Measurements from ENCODE around the gene DIP2C.
"Not testable (repeated sequence)": the region's sequence is repeated elsewhere in the genome, so short reads cannot be mapped to it uniquely, and the experiment has no call there.

The DIP2C gene

DNA sequence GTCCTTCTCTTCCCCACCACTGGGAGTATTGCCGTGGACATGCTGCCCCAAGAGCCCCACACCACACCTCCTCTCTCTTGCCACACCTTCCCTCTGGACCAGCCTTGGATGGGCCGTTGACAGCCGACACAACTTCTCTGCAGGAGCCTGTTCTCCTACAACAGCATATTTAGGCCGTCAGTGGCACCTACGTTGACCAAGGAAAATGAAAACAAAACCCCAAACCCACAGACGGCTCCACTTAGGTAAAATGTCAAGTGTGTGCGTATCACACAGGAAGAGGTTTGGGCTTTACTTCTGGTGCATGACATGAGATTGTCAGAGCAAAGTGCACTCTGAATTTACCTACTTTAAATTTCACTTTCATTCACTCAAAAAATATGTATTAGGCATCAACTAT is 307.7 kb downstream of the DIP2C start:
- no peak for DNase-seq

DNA sequence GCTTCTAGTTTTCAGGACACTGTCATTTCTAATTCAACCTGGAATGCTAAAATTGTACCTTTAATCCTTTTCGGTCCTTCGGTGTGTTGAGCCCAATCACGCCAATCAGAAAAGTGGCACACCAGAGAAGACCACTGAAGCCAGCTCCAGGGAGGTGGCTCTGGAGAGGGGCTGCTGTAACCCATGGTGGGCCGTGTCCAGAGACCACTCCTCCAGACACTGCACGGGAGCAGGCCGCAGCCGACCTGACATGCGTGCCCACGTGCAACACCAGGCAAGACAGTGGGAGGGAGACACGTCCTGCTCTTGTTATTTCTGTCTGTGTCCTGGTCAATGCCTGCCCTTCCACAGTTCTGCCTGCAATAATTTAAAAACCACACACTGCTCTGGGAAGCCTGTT is 308.1 kb downstream of the DIP2C start:
- no peak for DNase-seq

DNA sequence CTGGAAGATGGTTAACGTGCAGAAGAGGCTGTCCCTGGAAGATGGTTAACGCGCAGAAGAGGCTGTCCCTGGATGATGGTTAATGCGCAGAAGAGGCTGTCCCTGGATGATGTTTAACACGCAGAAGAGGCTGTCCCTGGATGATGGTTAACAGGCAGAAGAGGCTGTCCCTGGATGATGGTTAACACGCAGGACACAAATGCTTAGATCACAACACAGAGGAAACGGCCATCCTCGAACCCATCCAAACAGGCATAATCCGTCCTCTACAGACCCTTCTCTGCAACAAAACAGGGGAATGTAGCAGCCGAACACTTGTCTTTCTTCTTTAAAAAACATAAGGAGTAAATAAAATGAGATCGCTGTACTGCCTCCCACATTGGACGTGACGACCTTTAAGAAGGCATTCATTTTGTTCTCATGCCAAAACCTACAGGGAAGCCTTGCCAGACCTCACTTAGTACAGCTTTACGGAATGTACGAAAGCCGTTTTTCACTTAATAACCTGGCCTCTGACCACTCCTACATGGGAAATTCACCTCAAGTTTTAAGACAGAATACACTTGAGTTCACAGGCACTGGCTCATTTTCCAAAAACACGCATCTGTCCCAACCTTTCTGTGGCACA is 309.0 kb downstream of the DIP2C start:
- no peak for DNase-seq

DNA sequence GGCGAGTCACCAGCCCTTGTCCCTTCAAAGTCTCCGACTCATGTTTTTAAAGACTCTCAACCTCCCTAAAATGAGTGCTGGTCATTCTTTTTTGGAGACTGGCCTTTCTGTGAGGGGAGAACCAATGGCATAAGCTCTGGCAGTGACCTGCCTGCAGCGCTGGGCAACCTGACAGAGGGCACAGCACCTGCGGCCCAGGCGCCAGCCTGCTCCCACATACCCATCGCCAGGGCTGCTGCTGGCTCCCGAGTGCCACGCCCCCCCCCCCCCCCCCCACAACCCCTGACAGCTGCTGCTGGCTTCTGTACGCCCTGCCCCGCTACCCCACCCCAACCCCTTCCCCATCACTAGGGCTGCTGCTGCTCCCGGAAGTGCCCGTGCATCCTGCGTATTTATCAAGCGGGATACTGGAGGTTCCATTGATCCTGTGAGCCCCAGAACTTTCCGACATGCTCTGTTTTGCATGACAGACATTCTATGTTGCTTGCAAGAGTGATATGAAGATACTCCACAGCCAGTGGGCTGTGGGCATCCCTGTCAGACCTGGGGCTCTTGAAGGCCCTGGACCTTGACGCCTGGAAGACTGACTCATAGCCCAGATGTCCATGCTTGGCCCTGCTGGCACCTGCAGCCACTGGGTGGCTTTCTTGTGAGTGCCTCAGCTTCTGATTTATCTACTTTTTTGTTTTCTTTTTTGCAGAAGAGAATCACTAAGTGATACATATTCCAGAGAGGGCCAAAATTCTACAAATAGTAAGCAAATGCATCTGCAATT is 310.4 kb downstream of the DIP2C start:
- no peak for DNase-seq

DNA sequence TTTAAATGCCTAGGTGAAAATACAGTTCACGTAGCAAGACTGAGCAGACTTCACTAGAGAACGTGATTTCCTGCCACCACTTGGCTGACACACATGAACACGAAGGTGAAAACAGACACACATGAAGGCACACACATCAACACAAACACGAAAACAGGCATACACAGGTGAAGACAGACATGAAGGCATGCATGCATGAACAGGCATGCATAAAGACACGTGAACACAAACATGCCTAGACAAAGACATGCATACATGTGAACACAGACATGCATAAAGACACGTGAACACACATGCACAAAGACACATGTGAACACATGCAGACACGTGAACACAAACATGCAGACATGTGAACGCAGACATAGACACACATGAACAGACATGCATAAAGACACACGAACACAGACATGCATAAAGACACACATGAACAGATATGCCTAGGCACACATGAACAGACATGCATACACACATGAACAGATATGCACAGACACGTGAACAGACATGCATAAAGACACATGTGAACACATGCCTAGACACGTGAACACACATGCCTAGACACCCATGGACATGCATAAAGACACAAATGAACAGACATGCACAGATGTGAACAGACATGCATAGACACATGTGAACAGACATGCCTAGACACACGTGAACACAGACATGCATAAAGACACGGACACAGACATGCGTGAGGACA is 311.1 kb downstream of the DIP2C start:
- no peak for DNase-seq

DNA sequence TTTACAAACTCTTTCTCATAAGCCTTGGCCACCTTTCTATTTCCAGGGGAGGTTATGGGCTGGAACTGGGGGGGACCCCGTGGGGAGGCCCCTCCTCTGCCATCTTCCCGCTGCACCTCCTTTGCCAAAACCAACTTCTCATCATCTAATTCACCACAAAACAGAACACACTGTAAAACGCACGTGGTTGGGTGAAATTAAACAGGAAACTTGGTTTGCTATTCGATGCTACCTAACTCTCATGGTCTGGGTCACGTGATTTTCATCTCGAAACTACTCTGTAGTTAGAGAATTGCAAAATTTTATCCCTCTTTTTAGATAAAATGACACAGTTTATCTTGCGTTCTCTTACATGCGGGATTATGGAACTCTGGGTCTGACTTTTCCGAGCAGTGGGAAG is 312.2 kb downstream of the DIP2C start:
- no peak for DNase-seq

DNA sequence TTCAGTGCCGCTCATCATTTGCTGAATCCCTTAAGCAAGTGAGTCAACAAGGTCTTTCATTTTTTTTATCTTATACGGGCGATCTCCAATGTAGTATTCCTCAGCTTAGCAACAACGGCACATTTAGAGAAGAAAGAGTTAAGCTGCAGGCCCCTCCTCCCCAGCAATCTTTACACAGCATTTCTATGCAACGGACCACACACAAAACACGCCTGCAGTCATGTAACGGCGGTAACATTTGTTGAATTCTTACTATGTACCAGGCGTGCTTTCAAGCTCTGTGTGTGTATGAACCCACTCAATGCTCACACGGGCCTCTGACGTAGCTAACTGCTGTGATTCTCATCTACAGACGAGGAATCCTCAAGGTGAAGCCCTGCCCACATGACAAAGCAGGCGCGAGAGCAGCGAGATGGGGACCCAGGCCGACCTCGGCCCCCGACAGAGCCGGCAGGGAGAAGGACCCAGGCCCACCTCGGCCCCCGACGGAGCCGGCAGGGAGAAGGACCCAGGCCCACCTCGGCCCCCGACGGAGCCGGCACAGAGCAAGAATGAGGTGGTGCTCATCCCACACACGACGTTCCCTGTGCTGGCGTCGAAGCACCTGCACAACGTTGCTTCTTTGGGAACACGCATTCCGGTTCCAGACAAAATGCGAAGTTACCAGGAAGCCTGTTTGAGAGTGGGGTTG is 313.5 kb downstream of the DIP2C start:
- DNase-seq: no peak

DNA sequence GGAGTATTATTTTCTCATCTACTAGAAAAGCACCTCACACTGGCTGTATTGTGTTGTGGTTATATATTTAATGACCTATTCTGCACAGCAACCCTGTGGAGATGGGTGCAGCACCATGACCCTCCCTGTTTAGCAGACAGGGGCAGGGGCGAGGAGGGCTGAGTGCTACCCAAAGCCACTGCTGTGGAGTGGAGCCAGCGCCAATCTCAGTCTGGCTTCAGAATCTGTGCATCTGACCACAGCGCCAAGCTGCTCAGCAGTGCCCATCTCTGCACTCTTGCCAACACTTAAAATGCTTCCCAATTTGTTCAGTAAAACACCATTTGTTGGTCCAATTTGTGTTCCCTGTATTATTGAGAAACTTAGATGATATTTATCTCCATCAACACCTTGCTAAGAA is 315.1 kb downstream of the DIP2C start:
- DNase-seq: no peak

DNA sequence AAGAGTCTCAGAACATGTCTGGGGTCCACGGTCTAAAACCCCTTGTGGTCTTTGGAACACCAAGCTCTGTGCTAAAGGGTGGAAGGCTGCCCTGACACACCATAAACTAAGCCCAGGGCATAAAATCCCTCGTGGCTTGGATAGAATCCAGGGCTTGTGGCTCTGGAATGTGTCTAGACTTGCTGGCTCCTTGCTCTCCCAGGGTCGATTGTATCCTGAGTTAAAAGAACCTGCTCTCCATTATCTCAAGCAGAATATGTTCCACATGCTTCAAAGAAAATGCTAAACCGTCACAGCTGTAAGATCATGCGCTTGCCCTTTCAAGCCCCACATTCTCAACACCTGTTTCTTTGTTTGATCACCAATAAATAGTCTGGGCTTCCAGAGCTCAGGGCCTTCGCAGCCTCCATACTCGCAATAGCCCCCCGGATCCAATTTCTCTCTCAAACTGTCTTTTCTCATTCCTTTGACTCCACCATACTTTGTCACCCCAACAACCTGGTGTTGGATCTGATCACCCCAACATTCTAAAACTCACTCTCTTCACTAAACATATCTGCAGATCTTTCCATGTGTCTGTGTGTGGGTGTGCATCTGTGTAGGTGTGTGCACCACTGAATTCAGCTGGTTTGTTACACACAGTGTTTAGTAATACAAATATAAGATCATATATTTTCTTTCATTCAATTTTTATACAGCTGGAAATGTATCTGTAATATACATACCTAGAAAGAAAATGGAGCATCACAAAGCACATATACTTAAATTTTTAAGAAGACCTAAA is 315.8 kb downstream of the DIP2C start:
- DNase-seq: no peak

DNA sequence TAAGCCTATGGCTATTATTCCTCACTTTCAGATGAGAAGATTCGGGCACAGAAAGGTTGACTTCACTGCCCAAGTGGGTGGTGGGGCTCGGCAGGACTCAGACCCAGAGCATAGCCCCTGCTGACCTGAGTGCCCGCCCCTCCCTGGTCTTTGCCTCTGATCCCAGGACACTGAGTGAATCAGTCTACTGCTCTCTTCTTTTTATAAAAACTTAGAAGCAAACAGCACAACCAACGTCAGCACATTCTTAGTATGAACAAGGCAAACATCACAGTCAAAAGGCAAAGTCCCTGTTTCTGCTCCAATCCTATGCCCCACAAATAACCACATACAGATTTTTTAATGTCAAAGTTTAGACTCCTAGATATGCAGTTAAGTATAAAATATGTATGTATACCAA is 316.5 kb downstream of the DIP2C start:
- DNase-seq: no peak

DNA sequence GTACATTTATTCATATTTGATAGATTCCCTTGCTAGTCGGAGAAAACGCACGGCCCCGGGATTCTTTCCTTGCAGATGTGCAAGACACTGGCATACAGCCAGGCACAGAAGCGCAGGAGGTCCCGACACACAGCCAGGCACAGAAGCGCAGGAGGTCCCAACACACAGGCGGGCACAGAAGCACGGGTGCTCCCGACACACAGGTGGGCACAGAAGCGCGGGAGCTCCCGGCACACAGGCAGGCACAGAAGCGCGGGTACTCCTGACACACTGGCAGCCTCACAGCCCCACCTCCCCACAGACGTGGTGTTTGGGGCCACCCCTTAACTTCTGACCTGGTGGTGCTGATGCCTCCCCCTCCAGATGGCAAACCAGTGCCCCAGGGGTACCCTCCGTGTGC is 316.9 kb downstream of the DIP2C start:
- no peak for DNase-seq

DNA sequence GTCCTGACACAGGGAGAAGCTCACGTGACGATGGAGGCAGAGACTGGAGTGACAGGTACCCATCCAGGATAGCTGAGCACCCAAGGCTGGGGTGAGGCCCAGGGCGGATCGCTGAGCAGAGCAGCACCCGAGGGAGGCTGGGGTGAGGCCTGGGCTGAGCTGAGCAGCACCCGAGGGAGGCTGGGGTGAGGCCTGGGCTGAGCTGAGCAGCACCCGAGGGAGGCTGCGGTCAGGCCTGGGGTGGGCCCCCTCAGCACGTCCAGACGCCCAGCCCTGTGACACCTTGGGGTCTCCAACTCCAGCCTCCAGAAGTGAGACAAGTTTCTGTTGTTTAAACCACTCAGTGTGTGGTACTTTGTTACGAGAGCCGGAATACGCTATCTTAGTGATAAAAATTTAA is 318.0 kb downstream of the DIP2C start:
- no peak for DNase-seq

DNA sequence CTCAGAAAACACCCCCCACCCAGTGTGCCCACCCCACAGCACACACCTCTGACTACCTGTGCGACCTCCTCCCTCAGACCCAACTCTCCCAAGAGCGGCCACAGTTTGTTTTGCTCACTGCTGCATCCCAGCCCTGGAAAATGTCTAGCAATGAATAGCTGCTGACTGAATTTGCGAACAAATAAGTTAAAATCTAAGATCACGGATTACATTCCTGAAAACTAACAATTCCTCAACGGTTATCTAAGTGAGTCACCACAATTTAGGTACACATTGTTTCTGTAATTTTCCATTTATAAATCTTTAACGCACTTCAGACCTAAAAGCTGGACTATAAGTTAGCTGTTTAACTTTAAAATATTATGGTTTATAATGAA is 319.0 kb downstream of the DIP2C start:
- no peak for DNase-seq

DNA sequence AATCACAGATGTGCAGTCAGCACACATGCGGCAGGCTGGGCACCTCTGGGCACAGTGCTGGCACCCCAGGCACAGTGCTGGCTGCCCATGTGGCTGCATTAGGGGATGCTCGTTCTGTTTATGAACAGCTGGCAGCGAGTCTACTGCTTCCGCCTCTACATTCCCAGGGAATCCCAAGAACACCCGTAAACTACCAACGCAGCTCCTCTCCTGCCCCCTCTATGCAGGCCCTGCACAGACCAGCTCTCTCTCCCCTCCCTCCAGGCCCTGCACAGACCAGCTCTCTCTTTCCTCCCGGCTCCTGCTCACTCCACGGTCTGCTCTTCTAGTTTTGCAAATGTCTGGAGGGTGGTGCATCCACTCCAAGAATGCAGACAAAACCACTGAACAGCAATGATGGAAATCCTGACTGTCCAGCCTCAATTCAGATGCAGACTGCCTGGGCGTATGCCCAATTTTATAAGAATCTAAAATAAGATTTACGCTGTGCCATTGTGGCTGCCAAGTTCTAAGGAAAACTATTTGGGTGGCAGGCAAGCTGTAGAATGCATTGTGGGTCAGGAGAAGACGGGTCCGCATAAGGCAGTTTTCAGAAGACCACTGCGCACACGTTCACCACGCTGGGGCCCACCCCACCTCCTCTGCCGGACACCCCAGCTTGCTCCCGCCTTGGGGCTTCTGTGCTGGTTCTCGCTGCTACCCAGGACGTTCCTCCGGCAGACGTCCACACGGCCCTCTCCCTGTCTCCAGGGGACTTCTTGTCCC is 319.6 kb downstream of the DIP2C start:
- no peak for DNase-seq

DNA sequence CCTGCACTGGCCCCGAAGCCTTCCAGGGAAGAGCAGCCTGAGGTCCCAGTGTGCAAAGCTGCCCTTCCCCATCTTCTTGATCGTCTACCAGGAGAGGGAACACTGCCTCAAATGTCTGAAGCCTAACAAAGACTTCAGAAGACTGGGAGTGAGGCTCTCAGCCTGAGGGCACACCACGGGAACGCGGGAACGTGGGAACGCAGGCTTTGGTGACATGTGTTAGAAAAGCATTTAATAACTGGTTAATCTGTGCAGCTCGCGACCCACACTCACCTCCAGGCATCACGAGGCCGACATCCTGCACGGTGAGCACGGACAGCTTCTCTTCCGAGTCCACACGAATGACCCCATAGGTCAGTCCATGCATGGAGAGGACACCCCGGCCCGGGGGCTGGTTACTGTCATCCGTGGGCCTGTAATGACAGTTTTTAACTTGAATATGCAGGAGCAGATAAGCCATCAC is 320.2 kb downstream of the DIP2C start:
- no peak for DNase-seq

DNA sequence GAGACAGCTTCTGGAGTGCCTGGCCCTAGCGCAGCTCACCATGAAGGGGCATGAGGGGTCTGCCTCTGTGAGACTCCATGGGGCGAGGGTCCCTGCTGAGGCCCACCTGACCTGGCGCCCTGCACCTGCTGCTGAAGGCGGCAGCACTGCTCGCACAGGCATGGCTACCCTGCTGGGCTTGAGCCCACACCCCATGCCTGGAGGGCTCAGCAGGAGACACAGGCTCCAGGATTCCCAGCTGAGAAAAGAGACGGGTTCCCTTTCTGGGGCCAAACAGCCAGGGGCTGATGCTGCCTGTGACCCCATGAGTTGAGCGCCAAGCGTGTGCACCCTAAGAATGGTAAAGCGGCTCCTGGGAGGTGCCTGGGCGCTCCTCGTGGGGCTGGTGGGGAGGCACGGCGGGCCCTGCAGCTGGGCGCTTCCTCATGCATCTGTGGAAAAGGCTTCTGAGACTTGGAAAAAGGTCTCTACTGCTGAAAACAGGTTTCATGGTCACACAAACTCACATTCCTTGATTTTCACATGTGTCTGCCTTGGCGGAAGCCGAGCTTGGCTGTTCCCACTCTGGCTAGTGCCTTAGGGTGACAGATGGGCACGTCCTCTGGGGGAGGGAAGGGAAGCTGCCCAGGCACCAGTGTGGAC is 320.8 kb downstream of the DIP2C start:
- DNase-seq: no peak

DNA sequence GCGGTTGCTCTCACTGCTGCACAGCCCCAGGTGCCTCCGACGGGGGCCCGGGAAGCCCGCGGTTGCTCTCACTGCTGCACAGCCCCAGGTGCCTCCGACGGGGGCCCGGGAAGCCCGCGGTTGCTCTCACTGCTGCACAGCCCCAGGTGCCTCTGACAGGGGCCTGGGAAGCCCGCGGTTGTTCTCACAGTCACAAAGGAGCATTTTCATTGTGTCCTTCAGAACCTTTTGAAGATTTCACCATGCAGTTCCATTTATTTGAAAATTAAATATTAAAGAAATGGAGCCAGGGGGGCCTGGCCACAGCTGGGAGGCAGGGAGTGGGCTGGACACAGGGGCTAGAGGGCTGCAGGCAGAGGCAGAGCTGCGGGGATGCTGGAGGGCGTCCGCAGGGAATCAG is 321.4 kb downstream of the DIP2C start:
- not testable (repeated sequence) for DNase-seq

DNA sequence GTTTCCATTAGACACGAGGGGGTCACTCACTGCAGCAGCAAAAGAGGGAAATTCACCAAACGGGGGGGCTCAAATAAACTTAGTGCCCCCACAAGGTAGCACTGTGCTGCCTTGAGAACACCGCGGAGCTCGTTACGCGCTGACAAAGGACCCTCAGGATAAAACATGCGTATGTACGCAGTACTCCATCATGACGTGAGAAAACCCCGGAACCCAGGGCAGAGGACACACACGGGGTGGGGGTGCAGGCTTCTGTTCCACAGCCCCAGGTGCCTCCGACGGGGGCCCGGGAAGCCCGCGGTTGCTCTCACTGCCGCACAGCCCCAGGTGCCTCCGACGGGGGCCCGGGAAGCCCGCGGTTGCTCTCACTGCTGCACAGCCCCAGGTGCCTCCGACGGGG is 321.8 kb downstream of the DIP2C start:
- no peak for DNase-seq

DNA sequence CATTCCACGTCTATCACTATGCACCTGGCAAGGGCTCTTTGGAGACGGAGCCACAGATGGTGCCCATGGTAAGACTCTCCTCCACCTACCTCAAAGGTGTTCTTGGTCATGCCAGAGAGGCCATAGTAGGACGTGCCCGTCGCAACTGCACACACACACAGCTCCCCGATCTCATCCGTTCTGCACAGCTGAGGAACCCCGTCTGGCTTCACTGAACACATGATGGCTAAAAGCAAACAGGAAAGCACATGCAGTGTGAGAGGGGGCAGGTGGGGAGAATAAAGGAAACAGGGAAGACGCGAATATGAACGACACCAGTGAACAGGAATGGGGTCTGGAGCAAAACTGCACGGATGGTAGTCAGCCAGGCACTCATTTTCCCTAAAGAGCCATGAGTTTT is 323.3 kb downstream of the DIP2C start:
- no peak for DNase-seq

DNA sequence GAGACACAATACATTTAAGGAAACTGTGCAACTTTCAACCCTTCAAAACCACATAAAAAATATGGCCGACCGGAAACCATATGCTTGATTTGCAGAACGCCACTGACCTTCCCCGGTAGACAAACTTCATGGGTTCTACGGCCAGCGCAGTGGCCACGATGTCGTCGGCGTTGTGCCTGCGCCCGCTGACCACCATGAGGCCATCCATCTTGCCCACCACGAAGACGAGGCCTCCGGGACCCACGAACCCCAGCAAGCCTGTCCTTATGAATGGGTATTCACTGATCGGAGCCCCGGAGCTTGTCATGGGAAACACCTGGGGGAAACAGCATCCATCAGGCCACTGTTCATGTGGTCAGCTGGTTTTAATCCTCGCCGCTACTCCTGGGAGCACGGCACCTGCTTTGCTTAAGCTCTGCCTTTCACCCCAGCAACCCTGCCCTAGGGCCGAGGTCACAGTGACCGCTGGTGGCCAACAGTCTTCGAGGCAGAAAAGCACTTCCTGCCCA is 325.1 kb downstream of the DIP2C start:
- DNase-seq: no peak

DNA sequence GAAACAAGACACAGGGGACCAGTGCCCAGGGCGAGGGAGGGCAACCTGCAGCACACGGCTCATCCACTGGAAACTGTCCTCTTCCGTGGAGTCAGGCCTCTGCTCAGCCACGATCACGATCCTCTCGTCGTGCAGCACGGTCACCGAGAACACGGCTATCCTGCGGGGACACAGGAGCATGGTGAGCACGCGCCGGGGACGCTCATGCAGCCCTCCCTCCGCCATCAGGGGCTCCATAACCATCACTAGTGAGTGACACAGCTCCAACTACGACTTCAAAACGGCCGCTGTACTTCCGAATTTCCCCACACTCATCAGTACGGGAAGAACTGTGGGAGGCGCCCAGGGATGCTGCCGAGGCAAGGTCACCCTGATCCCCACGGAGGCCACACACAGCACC is 326.3 kb downstream of the DIP2C start:
- no peak for DNase-seq
